GM03348 (cell line): ENCODE results near the gene COL23A1.

Experiments
- DNase-seq: peaks from one replicate; pipeline ENCODE4 v3.0.0; 2012; ENCODE audit warnings: low spot score

The COL23A1 gene

GRCh38 chr5:178531786-178532185, 58.4 kb downstream of the COL23A1 start:
- no peak for DNase-seq

- no peak for DNase-seq
Measured at GRCh38 chr5:178530526-178530925, 59.7 kb downstream of the COL23A1 start.

- DNase-seq, result no peak
Measured at GRCh38 chr5:178529080-178529479, 61.1 kb downstream of the COL23A1 start.

GRCh38 chr5:178527458-178528307, 62.5 kb downstream of the COL23A1 start:
- DNase-seq, result no peak

GRCh38 chr5:178526773-178527457, 63.3 kb downstream of the COL23A1 start:
- DNase-seq, result no peak

- no peak for DNase-seq
Measured at GRCh38 chr5:178525906-178526732, 64.1 kb downstream of the COL23A1 start.

GRCh38 chr5:178524093-178524882, 65.9 kb downstream of the COL23A1 start:
- no peak for DNase-seq

- no peak for DNase-seq
Measured at GRCh38 chr5:178522361-178522760, 67.8 kb downstream of the COL23A1 start.

- no peak for DNase-seq
Measured at GRCh38 chr5:178520851-178521250, 69.3 kb downstream of the COL23A1 start.

- DNase-seq, result no peak
Measured at GRCh38 chr5:178519804-178520203, 70.4 kb downstream of the COL23A1 start.

- DNase-seq, result no peak
Measured at GRCh38 chr5:178519155-178519554, 71.0 kb downstream of the COL23A1 start.

GRCh38 chr5:178516504-178517235, 73.5 kb downstream of the COL23A1 start:
- DNase-seq, result no peak

GRCh38 chr5:178515776-178516503, 74.3 kb downstream of the COL23A1 start:
- DNase-seq, result no peak

GRCh38 chr5:178514851-178515418, 75.3 kb downstream of the COL23A1 start:
- DNase-seq, result no peak

- DNase-seq, result no peak
Measured at GRCh38 chr5:178511172-178511571, 79.0 kb downstream of the COL23A1 start.

GRCh38 chr5:178509491-178510057, 80.6 kb downstream of the COL23A1 start:
- DNase-seq, result no peak

GRCh38 chr5:178507151-178507932, 82.9 kb downstream of the COL23A1 start:
- no peak for DNase-seq

GRCh38 chr5:178505639-178506407, 84.4 kb downstream of the COL23A1 start:
- DNase-seq, result no peak
